ENCODE data around the gene DLX4.

Gene DLX4

GRCh38 chr17:50014471-50015088 lies 45.6 kb downstream of the DLX4 start:
- DNase-seq = no peak

DNA sequence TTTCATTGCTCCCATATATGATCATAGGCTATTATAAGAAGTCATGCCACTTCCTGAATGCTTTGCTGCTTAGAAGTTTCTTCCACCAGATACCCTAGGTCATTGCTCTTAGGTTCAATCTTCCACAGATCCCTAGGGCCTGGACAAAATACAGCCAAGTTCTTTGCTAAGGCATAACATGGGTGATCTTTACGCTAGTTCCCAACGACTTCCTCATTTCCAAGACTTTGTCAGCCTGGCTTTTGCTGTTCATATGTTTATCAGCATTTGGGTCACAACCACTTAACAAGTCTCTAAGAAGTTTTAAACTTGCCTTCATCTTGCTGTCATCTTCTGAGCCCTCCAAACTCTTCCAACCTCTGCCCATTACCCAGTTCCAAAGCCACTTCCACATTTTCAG lies 46.2 kb downstream of the DLX4 start:
- no peak for DNase-seq

DNA sequence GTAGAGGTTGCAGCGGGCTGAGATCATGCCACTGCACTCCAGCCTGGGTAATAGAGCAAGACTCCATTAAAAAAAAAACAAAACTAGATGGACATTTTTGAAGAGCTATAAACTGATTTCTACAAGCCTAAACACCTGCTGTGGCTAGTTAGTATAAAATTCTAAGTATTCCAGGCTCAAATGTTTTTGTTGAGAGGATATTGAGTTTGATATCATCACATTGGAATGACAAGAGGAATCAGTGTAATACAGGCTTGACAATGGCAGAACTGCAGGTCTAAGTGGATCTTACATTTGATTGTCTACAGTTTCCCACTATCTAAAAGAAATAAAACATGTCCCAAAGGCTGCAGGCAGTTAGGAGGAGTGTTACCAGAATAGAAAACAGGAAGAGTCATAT lies 49.9 kb downstream of the DLX4 start:
- no peak for DNase-seq

DNA sequence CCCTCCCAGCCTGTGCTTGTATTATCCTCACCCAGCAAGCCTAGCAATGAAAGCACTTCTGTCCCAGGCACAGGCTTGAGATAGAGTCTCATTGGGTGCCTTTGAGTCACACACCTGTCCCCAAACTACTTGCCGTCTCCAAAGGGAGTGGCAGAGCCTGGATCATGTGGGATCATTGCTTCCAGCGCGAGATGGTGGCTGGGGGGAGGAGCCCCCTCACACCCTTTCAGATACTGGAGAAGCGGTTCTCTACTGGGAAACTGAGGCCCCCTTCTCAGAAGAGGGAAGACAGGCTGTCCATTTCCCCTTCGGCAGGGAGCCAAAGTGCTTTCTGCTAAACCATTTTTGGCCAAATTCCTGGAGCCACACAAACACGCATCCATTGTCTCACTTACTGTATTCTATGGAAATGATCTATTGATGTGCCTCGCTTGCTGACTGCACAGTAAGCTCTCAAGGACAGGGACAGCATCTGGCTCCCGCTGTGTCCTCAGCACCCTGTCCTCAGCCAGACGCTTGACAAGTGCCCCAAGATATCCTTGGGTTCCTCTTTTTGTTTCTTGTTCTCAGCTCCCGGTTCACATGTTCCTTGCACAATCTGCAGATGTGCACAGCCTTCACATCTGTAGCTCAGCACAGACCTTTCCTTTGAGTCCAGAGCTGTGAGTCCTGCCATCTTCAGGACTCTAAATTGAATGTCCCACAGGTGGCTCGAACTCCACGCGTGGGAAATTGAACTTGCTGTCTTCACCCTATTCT lies 52.0 kb downstream of the DLX4 start:
- no peak for DNase-seq

- DNase-seq = no peak
These were observed 52.8 kb downstream of the DLX4 start for GRCh38 chr17:50021681-50022370.

GRCh38 chr17:50022463-50023130 lies 53.6 kb downstream of the DLX4 start:
- no peak for DNase-seq

GRCh38 chr17:50023520-50023919 lies 54.5 kb downstream of the DLX4 start:
- no peak for DNase-seq
